ENCODE data around the gene SLC25A15.

SLC25A15 gene

GRCh38 chr13:40794414-40795368 lies 5.3 kb downstream of the SLC25A15 start:
- Histone ChIP-seq H3K27ac (ENCODE audit: low read depth, low read length) (no peak overlapping the region), H3K9me2 (replicated peaks; ENCODE audit: insufficient read depth, low read length) (no peaks in the 10 kb centered on the region), H3K9ac (ENCODE audit: low read length) (no peak overlapping the region), H3K79me2 (ENCODE audit: insufficient read depth, low read length) (0 out of 2 replicates have a peak, but pooled peaks cover 10% of the 10 kb centered on the region), H2AFZ (ENCODE audit: low read depth, low read length, severe bottlenecking) (no peak overlapping the region), H3K4me3 (ENCODE audit: insufficient read depth, low read length, poor library complexity, severe bottlenecking) (no peak overlapping the region), H3K4me2 (ENCODE audit: low read depth, low read length, poor library complexity, severe bottlenecking) (no peak overlapping the region), H3F3A (ENCODE audit: insufficient read depth) (0 out of 2 replicates have a peak, but pooled peaks cover 5% of the 10 kb centered on the region), H3K36me3 (ENCODE audit: low read length) (peaks cover 4% of the 10 kb centered on the region; the same call in 1 of the 2 replicates), H3K9me3 (ENCODE audit: insufficient read depth, low read length) (no peaks in the 10 kb centered on the region), H3K27me3 (ENCODE audit: low read length) (no peaks in the 10 kb centered on the region), H4K20me1 (ENCODE audit: low read depth, low read length) (no peaks in the 10 kb centered on the region)
- TF ChIP-seq EZH2phosphoT487 (conservative IDR thresholded peaks at IDR 0.05; ENCODE audit: low read length) (no peak), CTCF (IDR thresholded peaks at IDR 0.05; ENCODE audit: insufficient read depth, low read length, poor library complexity, severe bottlenecking) (no peak)

- no peaks in the 10 kb centered on the region for H3K27me3 ChIP-seq (ENCODE audit: low read length)
- no peak overlapping the region for H3K9ac ChIP-seq (ENCODE audit: low read length)
- no peaks in the 10 kb centered on the region for H3K79me2 ChIP-seq (ENCODE audit: insufficient read depth, low read length)
- H3K36me3 ChIP-seq (ENCODE audit: low read length): peaks cover 6% of the 10 kb centered on the region; the same call in 1 of the 2 replicates
- no peak overlapping the region for H3K4me3 ChIP-seq (ENCODE audit: insufficient read depth, low read length, poor library complexity, severe bottlenecking)
- H2AFZ ChIP-seq (ENCODE audit: low read depth, low read length, severe bottlenecking): no peak overlapping the region
- no peaks in the 10 kb centered on the region for H3K9me3 ChIP-seq (ENCODE audit: insufficient read depth, low read length)
- H3F3A ChIP-seq (ENCODE audit: insufficient read depth): no peaks in the 10 kb centered on the region
- no peaks in the 10 kb centered on the region for H4K20me1 ChIP-seq (ENCODE audit: low read depth, low read length)
- no peak overlapping the region for H3K27ac ChIP-seq (ENCODE audit: low read depth, low read length)
- no peak overlapping the region for H3K4me2 ChIP-seq (ENCODE audit: low read depth, low read length, poor library complexity, severe bottlenecking)
- no peaks in the 10 kb centered on the region for H3K9me2 ChIP-seq (replicated peaks; ENCODE audit: insufficient read depth, low read length)
- TF ChIP-seq EZH2phosphoT487 (conservative IDR thresholded peaks at IDR 0.05; ENCODE audit: low read length) (no peak), CTCF (IDR thresholded peaks at IDR 0.05; ENCODE audit: insufficient read depth, low read length, poor library complexity, severe bottlenecking) (no peak)
Measured at GRCh38 chr13:40796649-40797048, 7.2 kb downstream of the SLC25A15 start.

GRCh38 chr13:40798380-40798779 lies 9.0 kb downstream of the SLC25A15 start:
- H3K27me3 ChIP-seq (ENCODE audit: low read length): no peaks in the 10 kb centered on the region
- no peak overlapping the region for H3K4me3 ChIP-seq (ENCODE audit: insufficient read depth, low read length, poor library complexity, severe bottlenecking)
- H3K9me2 ChIP-seq (replicated peaks; ENCODE audit: insufficient read depth, low read length): no peaks in the 10 kb centered on the region
- H3K27ac ChIP-seq (ENCODE audit: low read depth, low read length): no peak overlapping the region
- H3K36me3 ChIP-seq (ENCODE audit: low read length): peaks cover 6% of the 10 kb centered on the region; the same call in 1 of the 2 replicates
- no peak overlapping the region for H2AFZ ChIP-seq (ENCODE audit: low read depth, low read length, severe bottlenecking)
- H3F3A ChIP-seq (ENCODE audit: insufficient read depth): no peaks in the 10 kb centered on the region
- H3K79me2 ChIP-seq (ENCODE audit: insufficient read depth, low read length): no peaks in the 10 kb centered on the region
- no peaks in the 10 kb centered on the region for H3K9me3 ChIP-seq (ENCODE audit: insufficient read depth, low read length)
- no peaks in the 10 kb centered on the region for H4K20me1 ChIP-seq (ENCODE audit: low read depth, low read length)
- no peak overlapping the region for H3K9ac ChIP-seq (ENCODE audit: low read length)
- H3K4me2 ChIP-seq (ENCODE audit: low read depth, low read length, poor library complexity, severe bottlenecking): no peak overlapping the region
- TF ChIP-seq EZH2phosphoT487 (conservative IDR thresholded peaks at IDR 0.05; ENCODE audit: low read length) (no peak), CTCF (IDR thresholded peaks at IDR 0.05; ENCODE audit: insufficient read depth, low read length, poor library complexity, severe bottlenecking) (no peak)
